Mesenchymal stem cell (in vitro differentiated cells and primary cell): ENCODE measurements around the gene TMEM179.
A peak's percentile ranks its signal among the peaks of the same experiment; 100 is the strongest.

Source experiments
- DNase-seq: peaks from one replicate; pipeline ENCODE4 v3.0.0-alpha.2; 2013
- H2AFZ ChIP-seq: one replicate; pipeline ENCODE4 v1.6.1; 2013; ENCODE audit warnings: low read depth, mild to moderate bottlenecking, control low read depth, inconsistent platforms, low read length, moderate library complexity
- H2AK5ac ChIP-seq: 2 replicates; pipeline ENCODE4 v1.6.1; 2013; ENCODE audit warnings: low read length, moderate library complexity, mild to moderate bottlenecking, inconsistent platforms; ENCODE audit not compliant: severe bottlenecking
- H2BK120ac ChIP-seq: one replicate; pipeline ENCODE4 v1.6.1; 2013; ENCODE audit warnings: low read depth, mild to moderate bottlenecking, inconsistent platforms, low read length, moderate library complexity
- H2BK12ac ChIP-seq, 2 experiments: one replicate each; pipeline ENCODE4 v1.6.1; 2013; ENCODE audit warnings: inconsistent platforms in 2 of 2, low read length in 2 of 2, mild to moderate bottlenecking in 2 of 2, moderate library complexity in 2 of 2, control low read depth in 1 of 2
- H2BK15ac ChIP-seq: one replicate; pipeline ENCODE4 v1.6.1; 2013; ENCODE audit warnings: mild to moderate bottlenecking, low read depth, inconsistent platforms; ENCODE audit not compliant: poor library complexity, severe bottlenecking
- H2BK5ac ChIP-seq: 2 replicates; pipeline ENCODE4 v1.6.1; 2013; ENCODE audit warnings: low read depth, mild to moderate bottlenecking, low read length, control low read depth, inconsistent platforms; ENCODE audit not compliant: poor library complexity, severe bottlenecking
- H3K14ac ChIP-seq, 2 experiments: one replicate each; pipeline ENCODE4 v1.6.1; 2013; ENCODE audit warnings: inconsistent platforms in 2 of 2, low read length in 2 of 2, control low read depth in 1 of 2, mild to moderate bottlenecking in 1 of 2, moderate library complexity in 1 of 2
- H3K18ac ChIP-seq, 2 experiments: one replicate each; pipeline ENCODE4 v1.6.1; 2013; ENCODE audit warnings: inconsistent platforms in 2 of 2, low read length in 2 of 2, control low read depth in 1 of 2, low read depth in 1 of 2, mild to moderate bottlenecking in 1 of 2
- H3K23ac ChIP-seq, 2 experiments: one replicate each; pipeline ENCODE4 v1.6.1; 2013; ENCODE audit warnings: inconsistent platforms in 2 of 2, low read length in 2 of 2, mild to moderate bottlenecking in 2 of 2, moderate library complexity in 2 of 2, control low read depth in 1 of 2
- H3K27ac ChIP-seq: 2 replicates; pipeline ENCODE4 v1.5.1; 2013; ENCODE audit warnings: mild to moderate bottlenecking, moderate library complexity, low read length, control low read depth, inconsistent platforms; ENCODE audit not compliant: poor library complexity, severe bottlenecking
- H3K27me3 ChIP-seq, 2 experiments: 2 replicates each; pipeline versions ENCODE4 v1.6.1 to v1.7.0; 2013; ENCODE audit warnings: low read length in 2 of 2, mild to moderate bottlenecking in 2 of 2, moderate library complexity in 2 of 2, control low read depth in 1 of 2, inconsistent platforms in 1 of 2; ENCODE audit not compliant: control insufficient read depth in 1 of 2, insufficient read depth in 1 of 2
- H3K36me3 ChIP-seq, 2 experiments: 2 replicates each; pipeline versions ENCODE4 v1.6.1 to v1.7.0; 2013; ENCODE audit warnings: low read length in 2 of 2, control low read depth in 1 of 2, inconsistent platforms in 1 of 2, low read depth in 1 of 2, mild to moderate bottlenecking in 1 of 2; ENCODE audit not compliant: insufficient read depth in 2 of 2, control insufficient read depth in 1 of 2
- H3K4ac ChIP-seq, 2 experiments: one replicate each; pipeline ENCODE4 v1.6.1; 2013; ENCODE audit warnings: inconsistent platforms in 2 of 2, low read length in 2 of 2, mild to moderate bottlenecking in 2 of 2, moderate library complexity in 2 of 2, control low read depth in 1 of 2, low read depth in 1 of 2
- H3K4me1 ChIP-seq: 2 replicates; pipeline ENCODE4 v1.6.1; 2013; ENCODE audit warnings: low read depth, low read length, control low read depth; ENCODE audit not compliant: control insufficient read depth, insufficient read depth
- H3K4me2 ChIP-seq: 2 replicates; pipeline ENCODE4 v1.6.1; 2013; ENCODE audit warnings: low read length, mild to moderate bottlenecking, inconsistent platforms; ENCODE audit not compliant: poor library complexity, severe bottlenecking
- H3K4me3 ChIP-seq, 2 experiments: 2 replicates each; pipeline versions ENCODE4 v1.5.1 to v1.7.0; 2013; ENCODE audit warnings: low read length in 2 of 2, mild to moderate bottlenecking in 2 of 2, control low read depth in 1 of 2, low read depth in 1 of 2; ENCODE audit not compliant: insufficient read depth in 1 of 2
- H3K79me1 ChIP-seq: replicated peaks from 2 replicates; pipeline ENCODE4 v1.6.1; 2013; ENCODE audit warnings: mild to moderate bottlenecking, control low read depth, low read length, inconsistent platforms; ENCODE audit not compliant: poor library complexity, severe bottlenecking
- H3K9ac ChIP-seq: 2 replicates; pipeline ENCODE4 v1.7.0; 2013; ENCODE audit warnings: mild to moderate bottlenecking, low read length, moderate library complexity
- H3K9me3 ChIP-seq: 2 replicates; pipeline ENCODE4 v1.7.0; 2013; ENCODE audit warnings: mild to moderate bottlenecking, low read length; ENCODE audit not compliant: control insufficient read depth
- H4K8ac ChIP-seq: one replicate; pipeline ENCODE4 v1.6.1; 2013; ENCODE audit warnings: inconsistent platforms, mild to moderate bottlenecking, low read length, moderate library complexity
- H4K91ac ChIP-seq: one replicate; pipeline ENCODE4 v1.6.1; 2013; ENCODE audit warnings: mild to moderate bottlenecking, low read length, inconsistent platforms
- WGBS: methylation state at CpG from one replicate; pipeline ENCODE4 v1.1.7; 2013; ENCODE audit warnings: mixed read lengths; 5-methylcytosine and 5-hydroxymethylcytosine counted together

The TMEM179 gene

DNA sequence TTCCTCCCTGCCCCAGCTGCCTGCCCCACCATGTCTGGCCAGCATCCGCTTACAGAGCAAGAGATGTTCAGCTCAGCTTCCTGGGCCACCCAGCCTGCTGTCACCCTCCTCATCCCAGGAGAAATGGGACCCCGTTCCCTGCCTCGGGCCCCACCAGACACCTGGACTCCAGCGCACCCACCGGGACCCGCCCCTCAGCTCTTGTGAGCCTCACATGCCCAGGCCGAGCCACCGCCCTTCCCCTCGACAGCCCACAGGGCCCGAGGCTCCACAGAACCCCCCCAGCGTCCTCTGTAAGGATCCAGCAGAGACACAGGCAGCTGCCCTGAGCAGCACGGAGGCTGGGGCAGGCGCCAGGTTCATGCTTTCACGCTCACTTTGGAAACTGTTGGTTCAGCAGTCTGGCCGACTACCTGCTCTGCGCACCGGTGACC is 43.4 kb downstream of the TMEM179 start:
- no peak overlapping the region for H3K23ac ChIP-seq
- DNase-seq, result no peak
- H3K4me2 ChIP-seq, result no peak overlapping the region
- H4K8ac ChIP-seq, result no peak overlapping the region
- no peak overlapping the region for H3K18ac ChIP-seq
- no peak overlapping the region for H3K14ac ChIP-seq
- no peak overlapping the region for H3K4me3 ChIP-seq
- no peak overlapping the region for H2AFZ ChIP-seq
- no peak overlapping the region for H2AK5ac ChIP-seq
- peaks cover 24% of the 10 kb centered on the region for H3K4me1 ChIP-seq
- H3K36me3 ChIP-seq, result no peaks in the 10 kb centered on the region
- no peak overlapping the region for H3K4ac ChIP-seq
- H3K9me3 ChIP-seq, result no peaks in the 10 kb centered on the region
- no peak overlapping the region for H2BK15ac ChIP-seq
- H3K27me3 ChIP-seq, result peaks cover 50 to 79% of the 10 kb centered on the region in 2 experiments
- 83% methylated on average over 14 of the region's 17 CpGs for WGBS
- H3K27ac ChIP-seq, result no peak overlapping the region
- H2BK5ac ChIP-seq, result no peak overlapping the region
- H3K9ac ChIP-seq, result no peak overlapping the region
- H4K91ac ChIP-seq, result no peak overlapping the region
- no peaks in the 10 kb centered on the region for H3K79me1 ChIP-seq
- no peak overlapping the region for H2BK12ac ChIP-seq
- no peak overlapping the region for H2BK120ac ChIP-seq

DNA sequence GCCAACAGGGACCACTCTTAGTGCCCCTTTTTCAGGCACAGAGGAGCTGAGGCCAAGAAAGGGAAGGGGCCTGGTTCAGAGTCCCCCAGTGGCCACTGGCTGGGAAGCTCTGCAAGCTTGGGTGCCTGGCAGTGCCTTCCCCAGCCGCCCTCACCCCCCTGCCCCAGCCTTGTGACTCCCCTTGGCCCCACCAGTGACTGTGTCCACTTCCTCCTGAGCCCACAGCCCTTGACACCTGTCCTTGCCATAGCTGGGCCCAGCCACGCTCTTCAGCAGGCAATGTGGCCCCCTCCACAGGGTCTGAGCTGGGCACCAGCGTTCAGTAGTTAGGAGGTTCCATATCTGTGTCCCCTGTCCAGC is 44.0 kb downstream of the TMEM179 start:
- WGBS, result 53% methylated on average over 3 of the region's 3 CpGs
- Histone ChIP-seq H3K27me3 (peaks cover 50 to 80% of the 10 kb centered on the region in 2 experiments), H3K9ac (no peak overlapping the region), H3K4me2 (no peak overlapping the region), H3K4ac (no peak overlapping the region), H3K36me3 (no peaks in the 10 kb centered on the region), H2AK5ac (no peak overlapping the region), H3K14ac (no peak overlapping the region), H3K23ac (no peak overlapping the region), H3K27ac (no peak overlapping the region), H2AFZ (no peak overlapping the region), H3K4me1 (peaks cover 24% of the 10 kb centered on the region), H2BK12ac (no peak overlapping the region), H2BK120ac (no peak overlapping the region), H3K9me3 (no peaks in the 10 kb centered on the region), H4K91ac (no peak overlapping the region), H4K8ac (no peak overlapping the region), H3K79me1 (no peaks in the 10 kb centered on the region), H2BK5ac (no peak overlapping the region), H2BK15ac (no peak overlapping the region), H3K4me3 (no peak overlapping the region), H3K18ac (no peak overlapping the region)
- no peak for DNase-seq

DNA sequence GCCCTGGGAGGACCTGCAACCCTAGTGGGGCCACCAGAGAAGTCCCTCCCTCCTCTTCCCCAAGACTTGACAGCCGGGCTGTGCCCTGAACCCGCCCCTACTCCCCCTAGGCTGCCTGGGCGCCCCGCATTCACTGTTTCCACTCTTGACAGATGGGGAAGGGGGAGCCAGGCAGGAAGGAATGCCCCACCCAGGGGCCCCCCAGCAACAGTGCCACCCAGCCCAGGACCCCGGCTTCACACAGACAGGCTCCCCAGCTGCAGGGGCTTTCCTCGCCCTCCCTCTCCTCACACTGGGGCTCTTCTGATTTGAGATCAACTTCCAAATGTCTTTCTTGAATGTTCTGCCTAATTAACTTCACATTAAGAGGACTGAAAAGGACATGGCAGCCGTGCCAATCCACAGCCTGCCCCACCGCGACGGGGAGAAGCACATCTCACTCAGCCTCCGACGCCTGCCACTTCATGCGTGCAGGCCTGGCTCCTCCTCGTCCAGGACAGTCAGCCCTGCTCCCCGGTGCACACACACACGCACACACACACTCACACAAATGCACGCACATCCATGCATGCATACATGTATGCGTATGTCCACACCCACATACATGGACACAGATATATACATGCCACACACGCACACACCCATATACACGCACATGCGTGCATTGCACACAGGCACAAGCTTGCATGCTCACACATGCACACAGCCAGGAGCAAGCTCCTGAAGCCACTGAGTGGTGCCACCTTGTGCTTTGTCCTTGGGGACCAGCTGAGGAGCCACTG is 44.6 kb downstream of the TMEM179 start:
- no peaks in the 10 kb centered on the region for H3K79me1 ChIP-seq
- H2BK120ac ChIP-seq, result no peak overlapping the region
- no peak overlapping the region for H4K8ac ChIP-seq
- H3K4me2 ChIP-seq, result no peak overlapping the region
- H3K18ac ChIP-seq, result no peak overlapping the region
- H3K27me3 ChIP-seq, result peaks cover 50 to 74% of the 10 kb centered on the region in 2 experiments
- no peak overlapping the region for H2BK5ac ChIP-seq
- no peak overlapping the region for H2BK12ac ChIP-seq
- no peak overlapping the region for H3K27ac ChIP-seq
- no peak overlapping the region for H2AK5ac ChIP-seq
- H2BK15ac ChIP-seq, result no peak overlapping the region
- H3K36me3 ChIP-seq, result no peaks in the 10 kb centered on the region
- DNase-seq, result no peak
- peak overlapping the region; percentile 34 for H4K91ac ChIP-seq
- H3K4me1 ChIP-seq, result peaks cover 24% of the 10 kb centered on the region
- H3K9ac ChIP-seq, result no peak overlapping the region
- H3K4me3 ChIP-seq, result no peak overlapping the region
- no peak overlapping the region for H3K4ac ChIP-seq
- H3K14ac ChIP-seq, result no peak overlapping the region
- no peaks in the 10 kb centered on the region for H3K9me3 ChIP-seq
- H2AFZ ChIP-seq, result no peak overlapping the region
- 87% methylated on average over 21 of the region's 21 CpGs for WGBS
- no peak overlapping the region for H3K23ac ChIP-seq

DNA sequence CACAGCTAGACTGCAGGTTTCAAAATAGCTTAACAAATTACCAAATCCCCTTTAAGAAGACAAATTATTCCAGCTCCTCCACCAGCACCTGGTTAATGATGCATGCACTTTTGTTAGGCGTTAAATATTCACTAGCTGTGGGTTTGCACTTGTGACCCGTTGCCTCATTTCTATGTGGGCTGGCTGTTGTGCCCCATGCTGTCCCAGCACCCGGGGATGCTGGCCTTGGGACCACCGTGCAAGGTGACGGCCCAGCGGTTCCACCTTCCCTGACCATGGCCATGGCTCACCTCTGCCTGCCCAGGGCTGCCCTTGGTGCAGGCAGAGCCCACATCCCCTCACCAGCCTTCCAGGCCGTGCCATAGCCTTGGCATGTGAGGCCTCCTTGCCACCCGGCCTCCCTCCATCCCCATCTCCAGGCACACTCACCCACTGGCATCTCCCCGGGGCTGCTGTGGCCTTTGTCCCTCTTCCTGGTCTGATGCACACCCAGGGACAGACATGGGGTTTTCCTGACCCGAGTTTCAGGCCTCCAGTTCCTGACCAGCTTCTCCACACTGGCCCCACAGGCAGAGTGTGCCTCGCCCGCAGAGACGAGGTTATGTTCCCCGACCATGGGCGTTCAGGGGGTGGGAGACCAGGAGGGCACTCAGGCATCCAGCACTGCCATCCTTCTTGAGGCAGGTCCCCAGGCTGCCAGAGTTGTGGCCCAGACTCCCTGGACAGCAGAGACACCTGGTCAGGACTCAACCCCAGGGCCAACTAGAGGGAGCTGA is 45.4 kb downstream of the TMEM179 start:
- 76% methylated on average over 15 of the region's 15 CpGs for WGBS
- H2AK5ac ChIP-seq, result no peak overlapping the region
- no peak overlapping the region for H4K8ac ChIP-seq
- no peak overlapping the region for H3K27ac ChIP-seq
- H3K9me3 ChIP-seq, result no peaks in the 10 kb centered on the region
- H3K27me3 ChIP-seq, result peaks cover 47 to 69% of the 10 kb centered on the region in 2 experiments
- H3K14ac ChIP-seq, result no peak overlapping the region
- H2BK5ac ChIP-seq, result no peak overlapping the region
- no peak overlapping the region for H2AFZ ChIP-seq
- peaks cover 24% of the 10 kb centered on the region for H3K4me1 ChIP-seq
- no peak overlapping the region for H3K4ac ChIP-seq
- peak overlapping the region in 1 of 2 experiments; percentile 33 for H3K4me3 ChIP-seq
- no peaks in the 10 kb centered on the region for H3K79me1 ChIP-seq
- H2BK120ac ChIP-seq, result no peak overlapping the region
- H2BK12ac ChIP-seq, result no peak overlapping the region
- peak overlapping the region in 1 of 2 experiments; percentile 27 for H3K23ac ChIP-seq
- no peak for DNase-seq
- no peak overlapping the region for H3K18ac ChIP-seq
- H3K4me2 ChIP-seq, result no peak overlapping the region
- H3K36me3 ChIP-seq, result no peaks in the 10 kb centered on the region
- no peak overlapping the region for H2BK15ac ChIP-seq
- H3K9ac ChIP-seq, result no peak overlapping the region
- no peak overlapping the region for H4K91ac ChIP-seq
